Right ventricle myocardium inferior (tissue), 1 donor: ENCODE measurements around the gene ADAM12. TPM values are rescaled to one million over a fixed set of nuclear protein-coding genes. Genes with fewer than 3 reads are reported as not detected.
"Not testable (repeated sequence)": the region's sequence is repeated elsewhere in the genome, so short reads cannot be mapped to it uniquely, and the experiment has no call there.

ENCODE experiments used
- ATAC-seq: fragments of 200-7000 bp; cut with Tn5 transposase; one replicate; pipeline ENCODE4 v1.9.1; 2020; ENCODE audit warnings: mild to moderate bottlenecking, moderate library complexity
- DNase-seq: peaks from one replicate; pipeline ENCODE4 v3.0.0; 2021; ENCODE audit errors: missing footprints
- intact Hi-C: fragments of 100-400 bp; cut with DNase I; formaldehyde crosslinking; loops from one replicate; pipeline ENCODE4 v1.11.0; 2022
- total RNA-seq: library from RNA; stranded (reverse); fragmentation: NEBNext Ultra II Directional; extraction: Animal tissue kit (Norgen Biotek cat#: 25700); gene quantifications from one replicate; pipeline ENCODE4 v1.2.1, GENCODE V29; 2021
- donor health status: DM: no; HTN: yes; CAD: no; lungs with severe emphysema.

ADAM12 gene
- total RNA-seq, 1 donor from 2014 or later = 0.35 TPM

DNA sequence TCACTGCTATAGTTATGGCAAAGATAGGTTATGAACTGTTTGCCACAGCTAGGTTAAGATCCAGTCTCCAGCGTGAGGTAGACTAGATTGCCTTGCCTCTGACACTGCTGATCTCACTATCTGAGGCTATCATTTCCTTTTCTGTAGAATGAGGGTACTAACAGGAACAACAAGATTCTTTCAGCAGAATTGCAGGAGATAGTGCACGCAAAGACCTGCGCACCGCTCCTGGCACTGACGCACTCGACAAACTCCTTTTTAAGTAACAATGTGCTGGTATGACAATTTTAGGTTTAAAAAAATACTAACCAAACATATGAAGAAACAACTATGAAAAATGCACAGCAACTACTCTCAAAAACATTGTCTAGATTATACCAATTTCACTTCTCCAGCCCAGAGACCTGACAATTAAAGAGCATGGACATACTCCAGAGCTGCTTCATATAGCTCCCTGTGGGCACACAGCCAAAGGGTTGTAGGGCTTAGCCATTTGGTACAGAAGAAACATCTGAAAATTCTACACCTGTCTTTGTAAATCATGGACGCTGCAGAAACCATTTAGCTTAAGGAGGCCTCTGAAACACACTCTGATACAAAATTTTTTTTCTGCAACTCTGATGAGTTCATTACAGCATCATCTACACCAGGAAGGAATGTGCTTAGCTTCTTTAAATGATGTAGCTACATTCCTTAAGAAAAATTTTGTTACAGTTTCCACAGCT, 7.8 kb downstream of the ADAM12 start:
- DNase-seq (no peak), ATAC-seq (no peak)
- intact Hi-C loops = no loop called here

- intact Hi-C loops, DNase-seq, ATAC-seq: not testable (repeated sequence)
These were observed 9.1 kb downstream of the ADAM12 start for GRCh38 chr10:126379166-126379565.

DNA sequence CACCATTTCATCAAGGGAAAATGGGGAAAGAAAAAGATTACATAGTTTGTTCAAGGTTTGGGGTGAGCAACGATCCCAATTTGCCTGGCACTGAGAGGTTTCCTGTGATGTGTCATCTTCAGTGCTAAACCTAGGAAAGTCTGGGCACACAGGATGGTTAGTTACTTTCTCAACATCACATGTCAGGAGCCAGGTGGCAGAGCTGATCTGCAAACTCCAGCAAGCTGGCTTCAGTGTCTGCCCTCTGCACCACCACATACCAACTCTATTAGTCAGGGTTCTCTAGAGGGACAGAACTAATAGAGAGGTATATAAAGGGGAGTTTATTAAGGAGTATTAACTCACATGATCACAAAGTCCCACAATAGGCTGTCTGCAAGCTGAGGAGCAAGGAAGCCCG, 11.3 kb downstream of the ADAM12 start:
- DNase-seq (no peak), ATAC-seq (no peak)
- intact Hi-C loops = no loop called here

- intact Hi-C loops = no loop called here
- DNase-seq = no peak
- ATAC-seq = no peak
These were observed 12.2 kb downstream of the ADAM12 start for GRCh38 chr10:126375926-126376554.

GRCh38 chr10:126375299-126375698, 13.0 kb downstream of the ADAM12 start:
- DNase-seq (no peak), ATAC-seq (no peak)

DNA sequence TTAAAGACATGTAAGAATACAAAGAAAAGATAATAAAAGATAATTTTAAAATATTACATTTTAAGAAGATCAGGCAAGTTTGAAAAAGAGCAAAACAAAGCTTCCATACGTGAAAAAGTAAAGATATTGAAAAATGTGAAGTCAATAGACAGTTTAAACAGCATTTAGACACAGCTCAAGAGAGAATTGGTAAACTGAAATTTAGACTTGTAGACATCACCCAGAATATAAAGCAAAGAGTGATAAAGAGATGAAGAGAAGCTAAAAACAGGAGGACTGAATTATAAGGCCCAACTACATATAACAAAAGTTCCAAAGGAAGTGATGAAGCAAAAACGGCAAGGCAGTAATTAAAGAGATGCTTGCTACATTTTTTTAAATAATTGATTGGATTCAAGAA, 13.8 kb downstream of the ADAM12 start:
- ATAC-seq (no peak), DNase-seq (no peak)
- intact Hi-C loops = no loop called here

More at GRCh38 chr10:126375299-126375698, 13.0 kb downstream of the ADAM12 start:
- intact Hi-C loops = no loop called here

GRCh38 chr10:126373972-126374371, 14.3 kb downstream of the ADAM12 start:
- no peak for ATAC-seq
- intact Hi-C loops = no loop called here
- no peak for DNase-seq

DNA sequence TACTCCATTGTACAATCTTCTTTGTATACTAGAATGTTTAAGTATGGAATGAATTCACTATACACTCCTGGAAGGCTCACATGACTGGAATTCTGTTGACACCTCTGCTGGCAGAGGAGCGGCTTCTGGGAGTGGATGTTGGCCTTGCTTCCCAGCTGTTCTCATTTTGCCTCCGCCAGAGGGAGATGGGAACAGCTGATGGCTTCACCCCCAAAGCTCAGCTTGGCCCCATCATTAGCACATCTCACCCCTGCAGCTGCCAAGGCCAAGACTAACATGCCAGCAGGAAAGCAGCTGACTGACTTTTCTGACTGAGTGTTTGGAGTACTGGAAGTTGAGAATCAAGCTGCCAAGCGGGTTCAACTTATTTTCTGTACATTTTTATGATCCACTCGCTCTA, 15.1 kb downstream of the ADAM12 start:
- intact Hi-C loops = no loop called here
- peak; percentile 65 for DNase-seq

GRCh38 chr10:126372396-126372795, 15.9 kb downstream of the ADAM12 start:
- intact Hi-C loops = no loop called here
- ATAC-seq (no peak), DNase-seq (no peak)

More for the DNA sequence above, 15.1 kb downstream of the ADAM12 start:
- peak; percentile 44 for ATAC-seq

DNA sequence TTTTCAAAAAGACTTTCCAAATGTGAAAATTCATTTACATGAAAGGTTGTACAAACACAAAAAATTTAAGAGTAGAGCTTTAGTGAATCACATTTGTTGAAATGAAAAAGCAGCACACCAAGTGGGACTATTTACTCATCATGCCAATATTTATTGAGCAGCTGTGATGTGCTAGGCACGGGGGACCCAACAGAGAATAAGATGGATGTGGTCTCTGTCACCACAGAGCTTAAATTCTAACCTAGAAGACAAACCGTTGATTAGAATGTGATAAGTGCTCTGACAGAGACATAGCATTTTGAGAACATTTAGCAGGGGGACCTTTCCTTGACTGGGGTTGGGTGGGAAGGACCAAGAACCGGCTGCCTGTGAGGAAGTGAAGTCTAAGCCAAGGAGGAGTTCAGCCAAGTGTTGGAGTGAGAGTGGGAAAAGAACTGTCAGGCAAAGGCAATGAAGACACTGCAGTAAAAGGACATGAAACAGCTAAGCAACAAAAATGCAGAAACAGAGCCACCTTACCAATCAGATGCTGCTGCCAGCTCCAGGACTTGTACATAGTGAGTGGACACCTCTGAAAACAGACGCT, 19.1 kb downstream of the ADAM12 start:
- ATAC-seq = peak; percentile 31
- intact Hi-C loops = no loop called here
- no peak for DNase-seq

DNA sequence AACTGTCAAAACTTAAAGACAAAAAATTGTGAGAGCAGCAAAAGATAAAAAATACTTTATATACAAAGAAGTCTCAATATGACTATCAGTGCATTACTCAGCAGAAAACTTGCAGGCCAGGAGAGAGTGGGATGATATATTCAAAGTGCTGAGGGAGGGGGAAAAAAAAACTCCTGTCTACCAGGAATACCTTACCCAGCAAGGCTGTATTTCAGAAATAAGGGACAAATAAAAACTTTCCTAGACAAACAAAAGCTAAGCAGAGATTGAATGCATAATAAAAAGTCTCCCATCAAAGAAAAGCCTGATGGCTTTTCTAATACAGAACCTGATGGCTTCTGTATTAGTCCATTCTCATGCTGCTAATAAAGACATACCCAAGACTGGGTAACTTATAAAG, 31.1 kb downstream of the ADAM12 start:
- DNase-seq = no peak

GRCh38 chr10:126353666-126354065, 34.6 kb downstream of the ADAM12 start:
- intact Hi-C loops = no loop called here
- DNase-seq = no peak
- ATAC-seq = no peak

More for the DNA sequence above, 31.1 kb downstream of the ADAM12 start:
- no peak for ATAC-seq
- intact Hi-C loops = no loop called here

DNA sequence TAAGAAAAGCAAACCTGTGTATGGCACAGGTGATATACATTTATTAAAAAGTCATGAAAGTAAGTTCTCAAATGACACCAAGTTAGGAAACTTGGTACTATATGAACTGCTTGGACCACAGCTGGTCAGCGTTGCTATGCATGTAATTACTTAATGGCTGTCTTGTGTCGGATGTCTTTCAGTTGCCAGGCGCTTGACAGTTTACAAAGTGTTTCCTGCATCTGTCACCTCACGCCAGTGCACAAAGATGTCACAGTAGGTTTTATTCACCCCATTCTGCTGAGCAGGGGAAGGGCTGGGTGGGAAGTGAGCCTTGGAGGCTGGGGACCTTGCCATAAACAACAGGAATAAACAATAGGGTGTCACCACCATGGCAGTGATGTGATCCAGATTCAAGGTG, 35.8 kb downstream of the ADAM12 start:
- intact Hi-C loops = no loop called here
- DNase-seq (no peak), ATAC-seq (no peak)

GRCh38 chr10:126351021-126351420, 37.3 kb downstream of the ADAM12 start:
- intact Hi-C loops = no loop called here
- DNase-seq (no peak), ATAC-seq (no peak)

DNA sequence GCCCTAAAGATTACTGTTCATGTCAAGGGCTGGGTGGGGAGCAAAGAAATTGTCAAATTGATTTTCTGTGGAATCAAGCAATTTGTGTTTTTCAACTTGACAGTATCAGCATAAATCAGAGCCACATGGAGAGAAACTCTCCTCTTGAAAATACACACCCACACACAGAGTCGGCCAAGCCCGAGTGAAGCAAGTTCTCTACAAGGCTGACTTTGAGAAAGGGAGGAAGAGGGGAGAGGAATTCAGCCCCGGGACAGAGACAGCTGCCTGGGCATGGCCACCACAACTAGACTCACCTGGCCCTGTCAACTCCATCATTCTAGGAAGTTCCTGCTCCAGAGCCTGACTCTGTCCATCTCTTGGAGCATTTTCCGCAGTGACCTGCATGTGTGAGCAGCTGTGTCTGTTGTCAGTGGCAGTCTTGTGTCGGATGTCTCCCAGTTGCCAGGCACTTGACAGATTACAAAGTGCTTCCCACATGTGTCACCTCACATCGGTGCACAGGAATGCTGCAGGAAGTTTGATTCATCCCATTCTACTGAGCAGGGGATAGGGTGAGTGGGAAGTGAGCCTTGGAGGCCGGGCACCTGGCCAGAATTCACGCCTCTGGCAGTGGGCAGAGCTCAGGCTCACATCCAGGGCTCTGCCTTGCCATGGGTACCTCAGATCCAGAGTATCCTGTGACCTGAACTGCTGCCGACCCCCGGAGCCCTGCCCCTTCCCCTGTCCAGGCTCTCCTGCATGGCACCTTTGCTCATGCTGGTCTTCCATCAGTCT, 37.9 kb downstream of the ADAM12 start:
- intact Hi-C loops = no loop called here
- DNase-seq = no peak
- no peak for ATAC-seq

DNA sequence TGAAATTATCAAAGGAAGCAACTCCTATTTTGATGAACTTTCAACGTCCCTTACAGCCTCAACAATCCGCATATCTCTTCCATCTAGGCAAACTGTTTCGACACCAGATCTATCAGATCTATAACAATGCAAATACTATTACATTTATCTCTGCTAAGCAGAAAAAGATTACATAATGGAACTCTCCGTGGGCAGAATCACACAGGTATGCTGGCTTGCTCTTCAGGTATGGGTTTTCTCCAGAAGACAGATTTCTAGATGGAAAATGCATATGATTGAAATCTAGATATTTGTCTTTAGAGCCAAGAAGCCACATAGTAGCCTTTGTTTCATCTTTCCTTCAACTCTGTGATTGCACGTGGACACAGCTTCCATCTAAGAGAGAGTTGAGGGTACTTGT, 38.6 kb downstream of the ADAM12 start:
- ATAC-seq (no peak), DNase-seq (no peak)
- intact Hi-C loops = no loop called here

- intact Hi-C loops = no loop called here
- DNase-seq (no peak), ATAC-seq (no peak)
These were observed 39.2 kb downstream of the ADAM12 start for GRCh38 chr10:126349101-126349500.

DNA sequence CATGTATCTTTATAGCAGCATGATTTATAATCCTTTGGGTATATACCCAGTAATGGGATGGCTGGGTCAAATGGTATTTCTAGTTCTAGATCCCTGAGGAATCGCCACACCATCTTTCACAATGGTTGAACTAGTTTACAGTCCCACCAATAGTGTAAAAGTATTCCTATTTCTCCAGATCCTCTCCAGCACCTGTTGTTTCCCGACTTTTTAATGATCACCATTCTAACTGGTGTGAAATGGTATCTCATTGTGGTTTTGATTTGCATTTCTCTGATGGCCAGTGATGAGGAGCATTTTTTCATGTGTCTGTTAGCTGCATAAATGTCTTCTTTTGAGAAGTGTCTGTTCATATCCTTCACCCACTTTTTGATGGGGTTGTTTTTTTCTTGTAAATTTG, 44.8 kb downstream of the ADAM12 start:
- DNase-seq, ATAC-seq, intact Hi-C loops: not testable (repeated sequence)

DNA sequence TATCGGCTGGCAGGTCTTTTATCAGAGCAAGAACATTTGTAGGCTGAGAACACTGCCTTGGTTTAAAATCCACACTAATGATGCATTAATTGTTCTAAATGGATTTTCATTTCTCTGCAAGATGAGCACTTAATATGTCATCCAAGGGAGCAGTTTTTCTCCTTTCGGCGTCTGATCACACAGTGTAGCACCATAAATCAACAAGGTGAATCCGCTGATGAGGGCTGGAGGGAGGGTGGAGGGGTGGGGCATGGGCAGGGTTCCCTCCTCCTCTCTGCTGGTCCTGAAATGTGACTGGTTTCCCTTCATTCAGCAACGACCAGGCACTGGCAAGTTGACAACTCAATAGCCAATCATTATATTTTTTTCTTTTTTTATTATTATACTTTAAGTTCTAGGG, 45.6 kb downstream of the ADAM12 start:
- ATAC-seq = no peak
- DNase-seq = no peak
- intact Hi-C loops = no loop called here
